ENCODE data around the gene RPS24. TPM values are rescaled to one million over a fixed set of nuclear protein-coding genes. Genes with fewer than 3 reads are reported as not detected.
"Not testable (repeated sequence)": the region's sequence is repeated elsewhere in the genome, so short reads cannot be mapped to it uniquely, and the experiment has no call there.

Gene RPS24
- total RNA-seq, 1 experiment from 2014 or later: 1,941 TPM

DNA sequence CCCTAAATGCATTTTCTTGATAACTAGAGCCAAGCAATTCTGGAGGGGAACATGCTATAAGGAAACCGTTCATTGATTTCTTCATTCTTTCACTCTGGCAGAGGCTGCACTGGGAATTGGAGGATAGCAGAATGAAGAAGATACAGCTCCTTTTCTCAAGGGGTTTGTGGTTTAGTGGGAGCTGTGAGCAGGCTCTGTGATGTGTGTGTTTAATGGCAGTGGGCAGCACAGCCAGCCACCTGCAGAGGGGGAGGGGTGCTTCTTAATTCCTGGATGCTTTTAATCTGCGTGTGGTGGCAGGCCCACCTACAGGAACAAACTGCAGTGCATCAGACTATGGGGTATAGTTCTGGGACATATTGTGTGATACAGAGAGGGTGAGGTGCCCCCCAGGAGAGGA lies 31.9 kb downstream of the RPS24 start:
- Mint-ChIP-seq H3K27ac (ENCODE audit: unreplicated experiment) (no peak overlapping the region), H3K4me3 (ENCODE audit: low read depth, unreplicated experiment) (no peak overlapping the region), H3K27me3 (ENCODE audit: unreplicated experiment) (peaks cover 70% of the 10 kb centered on the region), H3K36me3 (ENCODE audit: insufficient read depth, unreplicated experiment) (no peaks in the 10 kb centered on the region), H3K4me1 (ENCODE audit: low read depth, unreplicated experiment) (no peaks in the 10 kb centered on the region), H3K9me3 (ENCODE audit: low read depth, unreplicated experiment) (no peaks in the 10 kb centered on the region)
- no TSS peak for BruUV-seq (replicated peaks)
- intact Hi-C loops (cut with micrococcal nuclease; ENCODE audit: unreplicated experiment): loop anchor here (10.0 kb wide), 1 partner anchor 139 kb away; no protein-coding TSS in a partner anchor
- no peak for DNase-seq
- TF ChIP-seq, protein P1, sequence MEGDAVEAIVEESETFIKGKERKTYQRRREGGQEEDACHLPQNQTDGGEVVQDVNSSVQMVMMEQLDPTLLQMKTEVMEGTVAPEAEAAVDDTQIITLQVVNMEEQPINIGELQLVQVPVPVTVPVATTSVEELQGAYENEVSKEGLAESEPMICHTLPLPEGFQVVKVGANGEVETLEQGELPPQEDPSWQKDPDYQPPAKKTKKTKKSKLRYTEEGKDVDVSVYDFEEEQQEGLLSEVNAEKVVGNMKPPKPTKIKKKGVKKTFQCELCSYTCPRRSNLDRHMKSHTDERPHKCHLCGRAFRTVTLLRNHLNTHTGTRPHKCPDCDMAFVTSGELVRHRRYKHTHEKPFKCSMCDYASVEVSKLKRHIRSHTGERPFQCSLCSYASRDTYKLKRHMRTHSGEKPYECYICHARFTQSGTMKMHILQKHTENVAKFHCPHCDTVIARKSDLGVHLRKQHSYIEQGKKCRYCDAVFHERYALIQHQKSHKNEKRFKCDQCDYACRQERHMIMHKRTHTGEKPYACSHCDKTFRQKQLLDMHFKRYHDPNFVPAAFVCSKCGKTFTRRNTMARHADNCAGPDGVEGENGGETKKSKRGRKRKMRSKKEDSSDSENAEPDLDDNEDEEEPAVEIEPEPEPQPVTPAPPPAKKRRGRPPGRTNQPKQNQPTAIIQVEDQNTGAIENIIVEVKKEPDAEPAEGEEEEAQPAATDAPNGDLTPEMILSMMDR (IDR thresholded peaks at IDR 0.05; ENCODE audit: unreplicated experiment): no peak
- CTCF ChIA-PET: no interaction called here

GRCh38 chr10:78066012-78066411 lies 32.3 kb downstream of the RPS24 start:
- TF ChIP-seq, protein P1 (IDR thresholded peaks at IDR 0.05; ENCODE audit: unreplicated experiment): no peak
- H3K27ac Mint-ChIP-seq (ENCODE audit: unreplicated experiment): no peak overlapping the region
- intact Hi-C loops (cut with micrococcal nuclease; ENCODE audit: unreplicated experiment): loop anchor here (10.0 kb wide), 1 partner anchor 139 kb away; no protein-coding TSS in a partner anchor
- H3K27me3 Mint-ChIP-seq (ENCODE audit: unreplicated experiment): peaks cover 70% of the 10 kb centered on the region
- no peak overlapping the region for H3K4me3 Mint-ChIP-seq (ENCODE audit: low read depth, unreplicated experiment)
- BruUV-seq (replicated peaks): no TSS peak
- no peaks in the 10 kb centered on the region for H3K9me3 Mint-ChIP-seq (ENCODE audit: low read depth, unreplicated experiment)
- no peaks in the 10 kb centered on the region for H3K4me1 Mint-ChIP-seq (ENCODE audit: low read depth, unreplicated experiment)
- DNase-seq: peak; percentile 32
- no peaks in the 10 kb centered on the region for H3K36me3 Mint-ChIP-seq (ENCODE audit: insufficient read depth, unreplicated experiment)
- CTCF ChIA-PET: no interaction called here

DNA sequence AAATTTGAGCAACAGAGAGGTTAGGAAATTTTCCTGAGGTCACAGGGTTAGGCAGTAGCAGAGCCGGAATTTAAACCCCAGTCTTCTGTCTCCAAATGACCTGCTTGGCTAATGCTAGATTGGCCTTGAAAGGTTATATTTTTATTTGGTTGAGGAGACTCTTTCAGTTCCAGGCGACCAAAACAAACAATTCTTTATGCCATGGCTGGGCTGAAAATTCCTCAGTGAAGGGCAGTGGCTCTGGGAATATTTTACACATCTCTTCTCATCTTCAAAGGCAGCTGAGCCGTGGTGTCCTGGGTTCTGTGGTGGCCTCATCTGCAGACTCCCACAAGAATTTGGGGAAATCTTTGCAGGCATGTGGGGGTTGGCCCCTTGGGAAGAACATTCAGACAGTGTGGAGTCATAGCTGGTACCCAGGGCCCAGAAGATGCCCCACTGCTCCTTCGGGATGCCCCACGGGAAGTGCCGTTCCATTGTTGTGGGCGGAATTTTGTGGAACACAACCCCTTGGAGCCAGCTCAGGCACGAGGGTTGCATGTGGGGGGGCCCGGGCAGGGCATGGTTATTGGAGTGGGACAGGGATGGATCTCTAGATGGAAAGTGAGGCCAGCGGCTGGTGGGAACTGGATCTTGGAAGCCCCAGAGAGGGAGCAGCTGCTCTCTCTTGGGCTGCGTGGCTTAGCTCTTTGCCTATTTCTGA lies 33.2 kb downstream of the RPS24 start:
- Mint-ChIP-seq H3K4me3 (ENCODE audit: low read depth, unreplicated experiment) (no peak overlapping the region), H3K27ac (ENCODE audit: unreplicated experiment) (no peak overlapping the region), H3K9me3 (ENCODE audit: low read depth, unreplicated experiment) (no peaks in the 10 kb centered on the region), H3K4me1 (ENCODE audit: low read depth, unreplicated experiment) (no peaks in the 10 kb centered on the region), H3K36me3 (ENCODE audit: insufficient read depth, unreplicated experiment) (no peaks in the 10 kb centered on the region), H3K27me3 (ENCODE audit: unreplicated experiment) (peaks cover 64% of the 10 kb centered on the region)
- no peak for DNase-seq
- no TSS peak for BruUV-seq (replicated peaks)
- CTCF ChIA-PET: no interaction called here
- TF ChIP-seq, protein P1 (IDR thresholded peaks at IDR 0.05; ENCODE audit: unreplicated experiment): no peak
- intact Hi-C loops (cut with micrococcal nuclease; ENCODE audit: unreplicated experiment): loop anchor here (10.0 kb wide), 1 partner anchor 138 kb away; no protein-coding TSS in a partner anchor

GRCh38 chr10:78069151-78069550 lies 35.5 kb downstream of the RPS24 start:
- H3K27me3 Mint-ChIP-seq (ENCODE audit: unreplicated experiment): peaks cover 53% of the 10 kb centered on the region
- intact Hi-C loops (cut with micrococcal nuclease; ENCODE audit: unreplicated experiment): loop anchor here (10.0 kb wide), 1 partner anchor 136 kb away; no protein-coding TSS in a partner anchor
- CTCF ChIA-PET: no interaction called here
- no peaks in the 10 kb centered on the region for H3K4me1 Mint-ChIP-seq (ENCODE audit: low read depth, unreplicated experiment)
- no peaks in the 10 kb centered on the region for H3K9me3 Mint-ChIP-seq (ENCODE audit: low read depth, unreplicated experiment)
- no peak for DNase-seq
- no peak overlapping the region for H3K4me3 Mint-ChIP-seq (ENCODE audit: low read depth, unreplicated experiment)
- H3K27ac Mint-ChIP-seq (ENCODE audit: unreplicated experiment): no peak overlapping the region
- BruUV-seq (replicated peaks): no TSS peak
- TF ChIP-seq, protein P1 (IDR thresholded peaks at IDR 0.05; ENCODE audit: unreplicated experiment): no peak
- H3K36me3 Mint-ChIP-seq (ENCODE audit: insufficient read depth, unreplicated experiment): no peaks in the 10 kb centered on the region

GRCh38 chr10:78070064-78070463 lies 36.4 kb downstream of the RPS24 start:
- DNase-seq; BruUV-seq (replicated peaks); H3K36me3 Mint-ChIP-seq (ENCODE audit: insufficient read depth, unreplicated experiment); H3K4me3 Mint-ChIP-seq (ENCODE audit: low read depth, unreplicated experiment); H3K27ac Mint-ChIP-seq (ENCODE audit: unreplicated experiment); H3K4me1 Mint-ChIP-seq (ENCODE audit: low read depth, unreplicated experiment); CTCF ChIA-PET; intact Hi-C loops (cut with micrococcal nuclease; ENCODE audit: unreplicated experiment); H3K9me3 Mint-ChIP-seq (ENCODE audit: low read depth, unreplicated experiment): not testable (repeated sequence)
- peaks cover 52% of the 10 kb centered on the region for H3K27me3 Mint-ChIP-seq (ENCODE audit: unreplicated experiment)

All from Calu3 (cell line).